Measurements from ENCODE around the gene LAMA5.
A peak's percentile ranks its signal among the peaks of the same experiment; 100 is the strongest.
"Not testable (repeated sequence)": the region's sequence is repeated elsewhere in the genome, so short reads cannot be mapped to it uniquely, and the experiment has no call there.

Gene LAMA5

GRCh38 chr20:62390317-62391164, 23.4 kb upstream of the LAMA5 start:
- no peak for DNase-seq (ENCODE audit: low read depth)

DNA sequence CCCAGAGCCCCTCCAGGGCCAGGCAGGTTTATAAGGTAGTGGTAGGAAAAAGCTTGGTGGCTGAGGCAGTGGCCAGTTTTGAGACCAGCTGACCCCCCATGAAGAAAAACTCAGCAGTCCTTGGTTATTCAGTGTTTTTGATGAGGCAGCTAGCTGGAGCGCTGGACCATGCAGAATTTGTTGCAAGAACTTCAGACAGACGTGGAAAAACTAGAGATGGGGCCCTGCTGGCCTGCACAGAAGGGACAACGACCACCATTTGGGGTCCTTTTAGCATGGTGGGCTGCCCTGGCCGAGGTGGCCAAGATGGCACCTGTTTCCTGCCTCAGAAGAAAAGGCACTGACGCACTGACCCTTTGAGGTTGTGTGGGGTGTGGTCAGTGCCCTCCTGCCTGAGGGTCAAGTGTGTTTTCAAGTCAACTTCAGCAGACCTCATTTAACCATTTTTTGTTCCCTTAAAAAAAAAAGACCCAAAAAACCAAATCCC, 22.5 kb upstream of the LAMA5 start:
- DNase-seq (ENCODE audit: low read depth): no peak

DNA sequence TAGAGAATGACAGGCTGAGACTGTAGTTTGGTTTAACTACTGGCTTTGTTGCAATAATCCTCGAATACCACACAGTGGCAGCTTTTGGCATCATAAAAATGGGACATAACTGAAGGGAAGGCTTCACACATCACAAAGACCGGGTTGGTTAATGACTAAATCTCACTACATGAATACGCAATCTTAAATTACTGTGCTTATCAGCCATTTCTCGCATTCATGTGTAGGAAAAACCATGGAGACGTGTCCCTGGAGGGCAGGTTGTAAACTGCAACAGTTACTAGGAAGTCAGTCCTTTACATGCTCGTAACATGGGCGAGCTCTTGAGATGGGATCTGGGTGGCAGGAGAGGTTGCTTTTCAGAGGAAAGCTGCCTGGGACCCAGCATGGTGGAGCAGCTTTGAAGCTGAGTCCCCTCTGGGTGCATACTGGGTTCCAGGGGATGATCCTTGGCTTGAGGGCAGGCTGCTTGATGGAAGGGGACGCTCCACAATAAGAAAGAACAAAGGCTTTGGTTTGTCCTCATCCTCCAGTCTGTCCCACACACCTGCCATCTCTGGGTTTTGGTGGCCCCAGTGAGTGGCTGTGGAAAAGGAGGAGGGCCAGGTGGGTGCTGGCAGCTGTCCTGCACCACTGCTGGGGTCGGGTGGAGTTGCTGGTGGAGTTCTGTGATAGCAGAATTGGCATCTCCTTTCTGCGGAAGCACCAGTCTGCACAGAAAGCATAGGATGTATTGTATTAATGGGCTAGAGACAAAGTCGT, 21.9 kb upstream of the LAMA5 start:
- DNase-seq (ENCODE audit: low read depth): no peak

DNA sequence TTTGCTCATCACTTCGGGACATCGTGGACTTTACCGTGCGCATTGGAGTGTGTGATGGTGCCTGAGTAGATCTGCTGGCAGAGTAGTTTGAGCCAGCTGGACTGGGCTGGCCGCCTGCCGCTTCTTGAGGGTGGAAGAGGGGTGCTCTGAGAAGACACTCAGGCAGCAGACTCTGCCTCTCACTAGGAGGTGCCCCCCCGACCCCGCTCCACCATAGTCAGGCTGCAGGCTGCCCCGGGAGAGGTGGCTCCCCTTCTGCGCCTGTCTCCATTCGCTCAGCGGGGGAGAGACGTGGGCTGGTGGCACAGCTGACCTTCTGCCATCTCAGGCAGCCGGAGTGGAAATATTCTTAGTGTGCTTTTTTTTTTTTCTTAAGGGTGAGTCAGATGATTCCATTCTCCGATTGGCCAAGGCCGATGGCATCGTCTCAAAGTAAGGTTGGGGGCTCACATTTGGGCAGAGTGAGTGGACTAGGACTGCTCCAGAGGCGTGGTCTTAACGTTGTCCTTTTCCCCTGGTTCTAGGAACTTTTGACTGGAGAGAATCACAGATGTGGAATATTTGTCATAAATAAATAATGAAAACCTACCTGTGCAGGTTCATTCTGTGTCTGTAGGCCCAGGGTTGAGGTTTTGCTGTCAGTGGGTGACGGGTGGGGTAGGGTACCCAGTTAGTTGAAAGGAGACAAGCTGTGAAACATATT, 21.0 kb upstream of the LAMA5 start:
- DNase-seq (ENCODE audit: low read depth): peak; percentile 48

DNA sequence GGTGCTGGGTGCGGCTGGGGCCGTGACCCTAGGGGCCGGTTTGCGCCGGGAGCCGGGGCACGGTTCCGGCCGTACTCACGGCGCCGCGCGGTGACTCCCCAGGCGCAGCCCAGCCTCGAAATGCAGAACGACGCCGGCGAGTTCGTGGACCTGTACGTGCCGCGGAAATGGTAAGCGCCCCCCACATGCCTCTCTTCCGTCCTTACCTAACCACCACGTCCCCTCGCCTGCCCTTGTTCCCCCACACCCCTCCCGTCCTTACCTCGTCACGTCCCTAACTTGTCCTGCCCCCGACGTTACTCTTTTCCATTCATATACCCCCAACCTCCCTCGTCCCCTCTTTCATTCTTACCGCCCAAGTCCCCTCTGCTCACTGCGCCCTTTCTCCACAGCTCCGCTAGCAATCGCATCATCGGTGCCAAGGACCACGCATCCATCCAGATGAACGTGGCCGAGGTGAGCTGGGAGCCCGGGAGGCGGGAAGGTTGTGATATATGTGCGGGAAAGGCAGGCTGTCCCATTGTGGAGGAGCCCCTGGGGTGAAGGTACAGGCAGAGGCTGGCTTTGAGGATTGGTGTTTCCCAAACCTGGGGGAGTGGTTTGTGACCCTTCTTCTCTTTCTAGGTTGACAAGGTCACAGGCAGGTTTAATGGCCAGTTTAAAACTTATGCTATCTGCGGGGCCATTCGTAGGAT, 20.3 kb upstream of the LAMA5 start:
- DNase-seq (ENCODE audit: low read depth): no peak

DNA sequence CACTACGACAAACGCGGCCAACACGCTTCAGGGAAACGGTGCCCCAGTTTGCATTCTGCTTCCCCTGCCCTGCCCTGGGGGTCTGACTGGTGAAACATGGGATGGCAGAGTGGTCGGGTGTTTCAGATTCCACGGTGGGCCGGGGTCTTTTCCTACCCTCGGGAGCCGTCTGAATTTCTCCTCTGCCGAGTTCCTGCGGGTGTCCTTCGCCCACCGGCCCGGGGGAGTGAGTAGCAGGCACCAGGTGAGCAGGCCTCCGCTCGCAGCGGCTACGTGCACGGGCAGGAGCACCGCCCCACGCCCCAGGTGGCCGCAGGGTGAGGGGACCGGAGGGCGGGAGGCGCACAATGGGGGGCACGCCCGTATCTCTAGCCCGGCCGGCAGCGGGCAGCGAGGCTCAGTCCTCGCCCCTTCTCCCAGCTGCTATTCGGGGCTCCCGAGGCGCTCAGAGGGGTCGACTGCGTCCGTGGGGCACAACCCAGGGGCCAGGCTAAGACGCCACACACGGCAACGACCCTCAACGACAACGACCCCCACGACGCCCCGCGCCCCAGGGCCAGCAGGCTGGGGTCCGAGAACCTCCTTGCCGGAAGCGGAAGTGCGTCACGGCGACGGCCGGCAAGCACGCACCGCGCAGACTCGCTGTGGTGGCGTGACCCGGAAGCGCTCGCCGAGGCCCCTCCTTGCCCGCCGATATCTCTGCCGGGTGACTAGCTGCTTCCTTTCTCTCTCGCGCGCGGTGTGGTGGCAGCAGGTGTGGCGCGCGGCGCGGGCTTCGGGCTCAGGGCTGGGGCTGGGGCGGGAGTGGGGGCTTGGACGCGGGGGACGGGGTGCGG, 19.5 kb upstream of the LAMA5 start, which contains the start of gene RPS21:
RPS21 (plus strand) TSS at position 721 of the 836 bp plus-strand sequence. CDS start 236 bp downstream, outside the sequence.
- peak; percentile 95 for DNase-seq (ENCODE audit: low read depth)

GRCh38 chr20:62382306-62383198, 15.4 kb upstream of the LAMA5 start:
- peak; percentile 84 for DNase-seq (ENCODE audit: low read depth)

- DNase-seq (ENCODE audit: low read depth): no peak
Measured at GRCh38 chr20:62381842-62382241, 14.7 kb upstream of the LAMA5 start.

GRCh38 chr20:62381202-62381797, 14.2 kb upstream of the LAMA5 start:
- peak; percentile 95 for DNase-seq (ENCODE audit: low read depth)

GRCh38 chr20:62378215-62378614, 11.1 kb upstream of the LAMA5 start:
- DNase-seq (ENCODE audit: low read depth): no peak

DNA sequence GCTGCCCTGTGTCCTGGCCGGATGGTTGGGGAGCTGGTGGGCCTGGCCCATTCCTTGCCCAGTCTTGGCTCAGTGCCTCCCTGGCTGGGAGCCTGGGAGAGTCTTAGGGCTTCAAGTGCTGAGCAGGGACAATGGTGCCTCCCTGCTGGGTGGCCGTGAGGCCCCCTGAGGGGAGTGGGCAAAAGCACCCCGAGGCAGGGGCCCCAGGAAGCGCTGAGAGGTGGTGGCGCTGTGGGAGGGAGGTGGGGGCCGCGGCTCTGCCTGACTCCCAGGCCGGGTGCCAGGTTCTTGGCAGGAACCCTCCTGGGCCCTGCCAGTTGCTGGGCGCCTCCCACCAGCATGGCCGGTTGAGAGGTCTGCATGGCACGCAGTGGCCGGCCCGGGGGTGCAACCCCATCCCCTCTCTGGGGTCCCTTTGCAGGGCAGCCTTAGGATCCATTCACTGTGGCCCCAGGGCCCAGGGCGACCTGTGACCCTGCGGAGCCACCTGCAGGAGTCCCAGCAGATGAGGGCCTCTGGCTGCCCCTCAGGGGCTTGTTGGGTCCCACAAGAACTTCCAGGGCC, 10.6 kb upstream of the LAMA5 start:
- no peak for DNase-seq (ENCODE audit: low read depth)

DNA sequence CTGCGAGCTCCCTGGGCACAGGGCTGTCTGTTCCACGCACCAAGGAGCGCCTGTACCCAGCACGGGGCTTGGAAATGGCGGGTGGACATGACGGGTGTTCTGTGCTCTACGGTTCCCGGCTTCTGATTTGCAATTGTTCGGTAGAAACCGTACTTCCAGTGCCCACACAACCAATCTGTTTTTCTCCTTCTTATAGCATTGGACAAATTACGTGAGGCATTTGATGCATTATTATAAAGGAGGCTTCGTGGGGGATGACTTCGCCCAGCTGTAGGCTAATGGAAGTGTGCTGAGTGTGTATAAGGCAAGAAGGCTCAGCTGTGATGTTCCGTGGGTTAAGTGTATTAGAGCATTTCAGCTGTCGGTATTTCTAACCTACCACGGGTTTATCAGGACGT, 10.0 kb upstream of the LAMA5 start:
- DNase-seq (ENCODE audit: low read depth): no peak

- DNase-seq (ENCODE audit: low read depth): no peak
Measured at GRCh38 chr20:62376112-62377063, 9.3 kb upstream of the LAMA5 start.

DNA sequence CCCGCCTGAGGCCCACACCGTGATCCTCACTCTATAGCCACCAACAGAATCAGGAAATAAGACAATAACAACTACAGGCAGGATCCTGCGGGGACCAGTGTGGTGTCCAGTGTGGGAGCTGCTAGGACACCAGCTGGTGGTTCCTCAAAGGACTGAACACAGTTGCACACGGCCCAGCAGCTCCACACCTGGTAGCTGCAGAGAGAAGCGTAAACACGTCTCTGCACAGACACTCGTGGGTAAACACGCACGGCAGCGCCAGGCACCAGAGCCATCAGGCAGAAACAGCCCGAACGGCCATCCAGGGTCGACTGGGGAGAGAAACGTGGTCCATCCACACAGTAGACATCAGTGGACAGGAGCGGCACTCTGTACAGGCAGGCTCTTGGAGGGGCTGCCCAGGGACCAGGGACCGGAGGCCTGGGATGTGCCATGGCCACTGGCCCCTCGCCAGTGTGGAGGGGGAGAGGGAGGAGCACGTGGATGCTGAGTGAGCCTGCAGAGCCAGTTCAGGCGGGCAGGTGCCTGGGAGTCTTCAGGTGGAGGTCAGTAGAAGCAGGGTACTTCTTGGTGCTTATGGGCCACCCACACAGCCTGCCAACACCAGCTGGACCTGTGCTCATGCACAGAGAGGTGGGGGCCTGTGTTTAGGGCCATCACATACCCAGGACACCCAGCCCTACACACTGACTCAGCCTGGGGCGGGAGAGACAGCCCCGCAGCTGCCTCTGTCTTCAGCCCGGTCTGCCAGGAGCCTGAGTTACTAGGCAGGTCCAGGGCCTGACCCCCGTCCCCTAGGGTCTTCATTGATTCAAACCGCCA, 7.4 kb upstream of the LAMA5 start:
- DNase-seq (ENCODE audit: low read depth): no peak

GRCh38 chr20:62373631-62374179, 6.6 kb upstream of the LAMA5 start:
- DNase-seq (ENCODE audit: low read depth): not testable (repeated sequence)

Data from ELR (cell line).